Activated CD8-positive, alpha-beta memory T cell treated with anti-CD3 and anti-CD28 coated beads, Interleukin-2, amount 50 U/mL, for 48 hours (primary cell): ENCODE data around the gene AKR1B1.

ENCODE experiments used
- DNase-seq: peaks from one replicate; pipeline ENCODE4 v3.0.0-alpha.2; 2020

Gene AKR1B1

GRCh38 chr7:134407311-134407710 is 51.6 kb downstream of the AKR1B1 start:
- DNase-seq = no peak

- no peak for DNase-seq
Measured at GRCh38 chr7:134406431-134406830, 52.5 kb downstream of the AKR1B1 start.

- no peak for DNase-seq
Measured at GRCh38 chr7:134405299-134405698, 53.6 kb downstream of the AKR1B1 start.

GRCh38 chr7:134403062-134403461 is 55.8 kb downstream of the AKR1B1 start:
- no peak for DNase-seq

- no peak for DNase-seq
Measured at GRCh38 chr7:134400859-134401258, 58.0 kb downstream of the AKR1B1 start.

- DNase-seq = no peak
Measured at GRCh38 chr7:134396031-134396430, 62.9 kb downstream of the AKR1B1 start.

DNA sequence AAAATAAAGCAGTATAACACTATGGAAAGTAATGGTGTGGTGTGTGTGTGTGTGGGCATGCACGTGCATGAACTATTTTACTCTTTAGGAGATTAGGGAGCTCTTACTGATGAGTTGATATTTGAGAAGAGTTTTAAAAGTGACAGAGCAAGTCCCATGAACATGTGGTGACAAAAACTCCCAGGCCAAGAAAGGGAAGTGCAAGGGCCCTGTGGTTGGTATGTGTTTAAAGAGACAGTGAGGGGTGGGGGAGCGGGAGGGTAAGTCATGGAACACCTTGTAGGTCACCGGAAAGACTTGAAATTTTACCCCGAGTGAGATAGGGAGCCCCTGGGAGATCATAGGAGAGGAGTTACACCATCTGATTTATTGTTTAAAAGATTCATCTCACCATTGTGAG is 63.3 kb downstream of the AKR1B1 start:
- DNase-seq = no peak

DNA sequence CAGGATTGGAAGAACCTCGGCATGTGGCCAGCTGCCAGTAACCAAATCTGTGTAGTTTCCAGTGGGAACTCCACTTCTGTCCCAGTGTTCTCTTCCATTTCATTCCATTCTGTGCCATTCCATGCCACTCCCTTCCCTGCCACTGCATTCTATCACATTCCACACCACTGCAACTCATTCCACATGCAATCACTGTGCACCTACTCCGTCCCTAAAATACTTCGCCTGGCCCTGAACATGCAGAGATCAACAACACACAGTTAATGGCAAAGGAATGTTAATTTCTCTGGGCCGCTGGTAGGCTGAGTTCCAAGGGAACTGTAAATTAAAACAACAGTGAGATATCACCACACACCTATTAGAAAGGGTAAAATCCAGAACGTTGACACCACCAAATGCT is 64.8 kb downstream of the AKR1B1 start:
- no peak for DNase-seq
